Measurements from ENCODE around the gene LITAF. TPM values are rescaled to one million over a fixed set of nuclear protein-coding genes. Genes with fewer than 3 reads are reported as not detected.
A peak's percentile ranks its signal among the peaks of the same experiment; 100 is the strongest.

Gene LITAF
- polyA plus RNA-seq, 1 donor (not counting 4 experiments of a cell fraction or from before 2014, with no cell fraction given), result 85.4 TPM

- Histone ChIP-seq H3K4me1 (ENCODE audit: control insufficient read depth, extremely low read depth, insufficient read depth, low read length) (peaks cover 40% of the 10 kb centered on the region), H2AFZ (ENCODE audit: control insufficient read depth, low read length) (peak overlapping the region; percentile 44), H3K79me2 (ENCODE audit: control insufficient read depth, insufficient read depth, low read length) (no peaks in the 10 kb centered on the region), H3K27ac (ENCODE audit: control insufficient read depth, insufficient read depth, low read length) (peak overlapping the region; percentile 80), H3K4me3 (ENCODE audit: control insufficient read depth in 2 of 3, extremely low read depth in 1 of 3, insufficient read depth in 2 of 3, low read depth in 1 of 3, low read length in 3 of 3) (no peak overlapping the region), H3K9me3 (ENCODE audit: control insufficient read depth, low read depth, low read length) (no peaks in the 10 kb centered on the region), H4K20me1 (ENCODE audit: control insufficient read depth, extremely low read depth, insufficient read depth, low read length) (no peaks in the 10 kb centered on the region), H3K9me1 (ENCODE audit: control insufficient read depth, extremely low read depth, insufficient read depth, low read length) (no peaks in the 10 kb centered on the region), H3K27me3 (ENCODE audit: control insufficient read depth, extremely low read depth, insufficient read depth, low read length) (peaks cover 4% of the 10 kb centered on the region), H3K4me2 (ENCODE audit: control insufficient read depth, extremely low read depth, insufficient read depth, low read depth, low read length) (peak overlapping the region; percentile 68), H3K36me3 (ENCODE audit: control insufficient read depth in 2 of 2, extremely low read depth in 1 of 2, insufficient read depth in 2 of 2, low read length in 2 of 2) (no peaks in the 10 kb centered on the region), H3K9ac (ENCODE audit: control insufficient read depth, extremely low read depth, insufficient read depth, low read length) (peak overlapping the region; percentile 49)
- TF ChIP-seq EZH2 (IDR thresholded peaks at IDR 0.05; ENCODE audit: low read length) (no peak), CTCF (optimal IDR thresholded peaks at IDR 0.05 in 1 of 3, IDR thresholded peaks at IDR 0.05 in 1 of 3, conservative IDR thresholded peaks at IDR 0.05 in 1 of 3; ENCODE audit: extremely low read depth in 1 of 3, insufficient read depth in 2 of 3, low read length in 3 of 3) (no peak)
- no peak for DNase-seq (ENCODE audit: low read depth, low spot score)
- dilution Hi-C loops (cut with MboI; ENCODE audit: extremely low pct_ligation_motif_present, low sequenced_read_pairs), result no loop called here
- FAIRE-seq, result no peak
Measured at GRCh38 chr16:11497851-11498289, 88.8 kb downstream of the LITAF start.

Other genes starting within 250 kb of the LITAF start
- gene RMI2, start 241.5 kb downstream of the LITAF start, polyA plus RNA-seq, result 2.7 to 6.8 TPM (median 5.4 TPM) in 3 replicates
- gene SNN, start 81.5 kb upstream of the LITAF start, polyA plus RNA-seq, result 15.9 to 18.1 TPM (median 17.3 TPM) in 3 replicates
- gene TXNDC11, start 155.9 kb upstream of the LITAF start, polyA plus RNA-seq, result 34.2 to 50.3 TPM (median 35.9 TPM) in 3 replicates
- 23.0 to 51.4 TPM (median 43.9 TPM) in 3 replicates for gene ZC3H7A, start 210.3 kb upstream of the LITAF start, polyA plus RNA-seq

All from keratinocyte (primary cell).